Measurements from ENCODE around the gene ESCO1. TPM values are rescaled to one million over a fixed set of nuclear protein-coding genes. Genes with fewer than 3 reads are reported as not detected.

Gene ESCO1
- total RNA-seq, 4 donors from 2014 or later: 22.1 to 41.3 (median 34.4) TPM

DNA sequence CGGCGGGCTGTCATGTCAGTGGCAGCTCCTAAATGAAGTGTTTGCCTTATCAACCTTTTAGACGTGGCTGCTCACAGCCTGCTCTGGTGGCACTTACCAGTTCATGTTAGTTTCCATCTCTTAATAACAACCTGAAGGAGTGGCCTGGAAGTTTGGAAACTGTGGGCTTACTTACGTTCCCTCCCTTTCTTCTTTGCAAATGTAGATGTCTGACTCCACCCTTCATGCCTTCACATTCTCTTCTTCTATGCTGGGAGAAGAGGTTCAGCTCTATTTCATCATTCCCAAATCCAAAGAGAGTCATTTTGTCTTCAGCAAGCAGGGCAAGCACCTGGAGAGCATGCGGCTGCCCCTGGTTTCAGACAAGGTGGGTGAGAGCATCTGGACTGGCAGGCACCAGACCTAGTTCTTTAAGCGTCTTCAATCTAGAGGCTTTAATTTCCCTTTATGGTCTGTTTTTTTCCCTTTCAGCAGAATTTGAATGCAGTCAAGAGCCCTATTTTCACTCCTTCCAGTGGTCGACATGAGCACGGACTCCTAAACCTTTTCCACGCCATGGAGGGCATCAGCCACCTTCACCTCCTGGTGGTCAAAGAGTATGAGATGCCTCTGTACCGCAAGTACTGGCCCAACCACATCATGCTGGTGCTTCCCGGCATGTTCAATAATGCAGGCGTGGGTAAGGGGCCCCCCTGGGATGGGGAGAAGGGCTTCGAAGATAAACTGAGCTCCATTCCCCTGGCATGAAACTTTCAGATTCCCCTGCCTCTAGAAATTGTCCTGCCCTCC lies 92.4 kb downstream of the ESCO1 start:
- Histone ChIP-seq H3K9me3 (no peaks in the 10 kb centered on the region), H3K27ac (no peak overlapping the region), H3K27me3 (no peaks in the 10 kb centered on the region), H3K4me3 (no peak overlapping the region), H3K4me1 (no peaks in the 10 kb centered on the region), H3K36me3 (no peaks in the 10 kb centered on the region)
- DNase-seq: no peak
- no peak for TF ChIP-seq POLR2A (IDR thresholded peaks at IDR 0.05)
- TF ChIP-seq, protein P1, sequence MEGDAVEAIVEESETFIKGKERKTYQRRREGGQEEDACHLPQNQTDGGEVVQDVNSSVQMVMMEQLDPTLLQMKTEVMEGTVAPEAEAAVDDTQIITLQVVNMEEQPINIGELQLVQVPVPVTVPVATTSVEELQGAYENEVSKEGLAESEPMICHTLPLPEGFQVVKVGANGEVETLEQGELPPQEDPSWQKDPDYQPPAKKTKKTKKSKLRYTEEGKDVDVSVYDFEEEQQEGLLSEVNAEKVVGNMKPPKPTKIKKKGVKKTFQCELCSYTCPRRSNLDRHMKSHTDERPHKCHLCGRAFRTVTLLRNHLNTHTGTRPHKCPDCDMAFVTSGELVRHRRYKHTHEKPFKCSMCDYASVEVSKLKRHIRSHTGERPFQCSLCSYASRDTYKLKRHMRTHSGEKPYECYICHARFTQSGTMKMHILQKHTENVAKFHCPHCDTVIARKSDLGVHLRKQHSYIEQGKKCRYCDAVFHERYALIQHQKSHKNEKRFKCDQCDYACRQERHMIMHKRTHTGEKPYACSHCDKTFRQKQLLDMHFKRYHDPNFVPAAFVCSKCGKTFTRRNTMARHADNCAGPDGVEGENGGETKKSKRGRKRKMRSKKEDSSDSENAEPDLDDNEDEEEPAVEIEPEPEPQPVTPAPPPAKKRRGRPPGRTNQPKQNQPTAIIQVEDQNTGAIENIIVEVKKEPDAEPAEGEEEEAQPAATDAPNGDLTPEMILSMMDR (IDR thresholded peaks at IDR 0.05): no peak

DNA sequence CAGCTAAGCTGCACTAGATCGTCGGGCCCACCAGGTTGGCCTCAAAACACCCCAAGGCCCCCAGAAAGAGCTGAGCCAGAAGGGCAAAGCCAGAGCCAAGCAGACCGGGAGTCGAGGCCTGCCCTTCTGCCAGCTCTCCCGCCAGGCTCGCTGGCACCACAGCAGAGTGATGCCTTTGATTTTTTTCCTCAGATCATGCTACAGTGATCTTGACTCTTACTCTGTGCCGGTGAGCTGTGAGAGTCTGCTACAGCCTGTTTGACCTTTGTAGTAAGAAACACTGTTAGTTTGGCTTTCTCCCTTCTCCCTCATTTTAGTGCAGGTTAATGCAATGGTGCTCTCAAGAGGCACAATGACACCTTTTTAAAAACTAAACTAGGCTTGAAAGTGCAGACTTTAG lies 97.8 kb downstream of the ESCO1 start:
- Histone ChIP-seq H3K4me3 (no peak overlapping the region), H3K9me3 (no peaks in the 10 kb centered on the region), H3K4me1 (no peaks in the 10 kb centered on the region), H3K36me3 (no peaks in the 10 kb centered on the region), H3K27ac (no peak overlapping the region), H3K27me3 (no peaks in the 10 kb centered on the region)
- no peak for DNase-seq
- TF ChIP-seq, protein P1 (IDR thresholded peaks at IDR 0.05): no peak
- TF ChIP-seq POLR2A (IDR thresholded peaks at IDR 0.05): no peak

DNA sequence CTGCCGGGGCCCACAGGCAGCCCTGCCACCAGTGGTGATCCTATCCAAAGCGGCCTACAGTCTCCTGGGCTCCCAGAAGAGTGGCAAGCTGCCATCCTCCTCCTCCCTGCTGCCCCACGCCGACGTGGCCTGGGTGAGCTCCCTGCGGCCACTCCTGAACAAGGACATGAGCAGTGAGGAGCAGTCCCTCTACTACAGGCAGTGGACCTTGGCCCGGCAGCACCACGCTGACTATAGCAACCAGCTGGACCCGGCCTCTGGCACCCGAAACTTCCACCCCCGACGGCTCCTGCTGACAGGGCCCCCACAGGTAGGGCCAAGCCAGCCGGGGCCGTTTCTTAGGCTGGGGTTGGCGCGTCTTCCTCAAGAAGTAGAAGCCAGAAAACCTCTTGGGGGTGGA lies 100.5 kb downstream of the ESCO1 start:
- Histone ChIP-seq H3K4me1 (no peaks in the 10 kb centered on the region), H3K9me3 (no peaks in the 10 kb centered on the region), H3K36me3 (no peaks in the 10 kb centered on the region), H3K4me3 (no peak overlapping the region), H3K27me3 (no peaks in the 10 kb centered on the region), H3K27ac (no peak overlapping the region)
- TF ChIP-seq POLR2A (IDR thresholded peaks at IDR 0.05): no peak
- TF ChIP-seq, protein P1 (IDR thresholded peaks at IDR 0.05): no peak
- no peak for DNase-seq

DNA sequence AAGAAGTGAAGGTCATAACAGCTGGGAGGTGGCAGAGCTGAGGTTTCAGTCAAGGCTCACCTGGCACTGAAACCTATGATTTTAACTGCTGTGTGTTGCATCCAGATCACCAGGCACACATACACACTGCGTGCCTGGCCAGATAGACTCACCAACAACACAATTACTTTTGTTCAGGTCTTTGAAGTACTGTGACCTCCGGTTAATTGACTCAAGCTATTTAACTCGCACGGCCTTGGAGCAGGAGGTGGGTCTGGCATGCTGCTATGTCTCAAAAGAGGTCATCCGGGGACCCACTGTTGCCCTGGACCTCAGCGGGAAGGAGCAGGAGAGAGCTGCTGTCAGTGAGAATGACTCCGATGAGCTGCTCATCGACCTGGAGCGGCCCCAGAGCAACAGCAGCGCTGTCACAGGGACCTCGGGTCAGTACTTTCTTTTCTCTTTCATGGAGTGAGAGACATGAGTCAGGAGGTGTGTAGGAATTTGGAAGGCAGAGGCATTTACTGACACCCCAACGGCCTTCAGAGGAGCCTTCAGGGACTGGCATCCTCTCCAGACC lies 104.1 kb downstream of the ESCO1 start:
- DNase-seq: no peak
- Histone ChIP-seq H3K4me1 (no peaks in the 10 kb centered on the region), H3K36me3 (no peaks in the 10 kb centered on the region), H3K9me3 (no peaks in the 10 kb centered on the region), H3K27ac (no peak overlapping the region), H3K27me3 (no peaks in the 10 kb centered on the region), H3K4me3 (no peak overlapping the region)
- TF ChIP-seq, protein P1 (IDR thresholded peaks at IDR 0.05): no peak
- TF ChIP-seq POLR2A (IDR thresholded peaks at IDR 0.05): no peak

DNA sequence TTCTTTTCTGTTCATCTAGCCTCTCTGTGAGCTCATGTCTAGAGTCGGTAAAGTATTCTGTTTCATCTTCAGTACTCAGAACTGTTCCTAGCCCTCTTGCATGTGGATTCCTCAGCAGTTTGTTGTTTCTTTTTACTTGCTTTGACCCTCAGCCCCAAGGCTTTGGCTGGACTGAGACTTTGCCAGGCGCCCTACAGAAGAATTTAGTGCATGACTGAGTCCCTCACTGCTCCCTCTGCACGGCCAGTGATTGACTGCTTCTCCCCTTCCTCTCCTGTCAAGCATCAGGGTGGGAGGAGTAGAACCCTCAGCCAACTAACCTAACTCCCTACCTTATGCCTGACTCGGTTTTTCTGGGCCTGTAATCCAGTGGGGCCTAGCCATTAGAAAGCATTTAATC lies 109.8 kb downstream of the ESCO1 start:
- Histone ChIP-seq H3K4me3 (no peak overlapping the region), H3K27me3 (no peaks in the 10 kb centered on the region), H3K4me1 (no peaks in the 10 kb centered on the region), H3K27ac (no peak overlapping the region), H3K9me3 (no peaks in the 10 kb centered on the region), H3K36me3 (no peaks in the 10 kb centered on the region)
- TF ChIP-seq, protein P1 (IDR thresholded peaks at IDR 0.05): no peak
- no peak for TF ChIP-seq POLR2A (IDR thresholded peaks at IDR 0.05)
- no peak for DNase-seq

All from Peyer's patch (tissue), 4 donors.